Stimulated activated naive CD8-positive, alpha-beta T cell treated with anti-CD3 and anti-CD28 coated beads, Interleukin-15, Interleukin-2, amounts not matched to agents 100 ng/mL and 50 ng/mL, for 24 hours (primary cell): Measurements from ENCODE around the gene ERCC3.
A peak's percentile ranks its signal among the peaks of the same experiment; 100 is the strongest.

ENCODE experiments used
- H3K27ac Mint-ChIP-seq: one replicate; pipeline ENCODE4 v1.8.0; 2021; ENCODE audit warnings: mild to moderate bottlenecking, mixed read lengths
- H3K27me3 Mint-ChIP-seq: one replicate; pipeline ENCODE4 v1.8.0; 2021; ENCODE audit warnings: mixed read lengths
- H3K36me3 Mint-ChIP-seq: one replicate; pipeline ENCODE4 v1.8.0; 2021; ENCODE audit warnings: low read depth, mixed read lengths
- H3K4me1 Mint-ChIP-seq: one replicate; pipeline ENCODE4 v1.8.0; 2021; ENCODE audit warnings: low read depth, mixed read lengths
- H3K4me3 Mint-ChIP-seq: one replicate; pipeline ENCODE4 v1.8.0; 2021; ENCODE audit warnings: mild to moderate bottlenecking, mixed read lengths
- H3K9me3 Mint-ChIP-seq: one replicate; pipeline ENCODE4 v1.8.0; 2021; ENCODE audit warnings: mixed read lengths

Gene ERCC3

GRCh38 chr2:127293748-127294562, at the start of gene ERCC3:
Gene ERCC3, minus strand, starts transcription at chr2:127294144. Its CDS starts 63 bp downstream, at chr2:127294081.
- no peaks in the 10 kb centered on the region for H3K9me3 Mint-ChIP-seq
- H3K4me3 Mint-ChIP-seq, result peak within 1 kb of the TSS; percentile 100
- H3K27ac Mint-ChIP-seq, result peak within 1 kb of the TSS; percentile 100
- no peaks in the 10 kb centered on the region for H3K27me3 Mint-ChIP-seq
- H3K4me1 Mint-ChIP-seq, result peaks cover 22% of the 10 kb centered on the region
- H3K36me3 Mint-ChIP-seq, result peaks cover 37% of the 10 kb centered on the region

GRCh38 chr2:127343277-127343676, 49.3 kb upstream of the ERCC3 start:
- Mint-ChIP-seq H3K4me3 (no peak overlapping the region), H3K27ac (no peak overlapping the region), H3K36me3 (peaks cover 38% of the 10 kb centered on the region), H3K4me1 (peaks cover 43% of the 10 kb centered on the region), H3K9me3 (no peaks in the 10 kb centered on the region), H3K27me3 (no peaks in the 10 kb centered on the region)

GRCh38 chr2:127342101-127342500, 48.2 kb upstream of the ERCC3 start:
- Mint-ChIP-seq H3K4me3 (no peak overlapping the region), H3K36me3 (peaks cover 49% of the 10 kb centered on the region), H3K4me1 (peaks cover 32% of the 10 kb centered on the region), H3K9me3 (no peaks in the 10 kb centered on the region), H3K27ac (no peak overlapping the region), H3K27me3 (no peaks in the 10 kb centered on the region)

GRCh38 chr2:127332335-127332734, 38.4 kb upstream of the ERCC3 start:
- peaks cover 54% of the 10 kb centered on the region for H3K36me3 Mint-ChIP-seq
- no peaks in the 10 kb centered on the region for H3K9me3 Mint-ChIP-seq
- H3K27me3 Mint-ChIP-seq, result no peaks in the 10 kb centered on the region
- no peaks in the 10 kb centered on the region for H3K4me1 Mint-ChIP-seq
- no peak overlapping the region for H3K27ac Mint-ChIP-seq
- no peak overlapping the region for H3K4me3 Mint-ChIP-seq

- Mint-ChIP-seq H3K27ac (no peak overlapping the region), H3K9me3 (no peaks in the 10 kb centered on the region), H3K4me3 (no peak overlapping the region), H3K4me1 (no peaks in the 10 kb centered on the region), H3K27me3 (no peaks in the 10 kb centered on the region), H3K36me3 (peaks cover 60% of the 10 kb centered on the region)
Measured at GRCh38 chr2:127330753-127331152, 36.8 kb upstream of the ERCC3 start.

GRCh38 chr2:127326289-127326945, 32.5 kb upstream of the ERCC3 start:
- no peak overlapping the region for H3K4me3 Mint-ChIP-seq
- H3K27me3 Mint-ChIP-seq, result no peaks in the 10 kb centered on the region
- H3K9me3 Mint-ChIP-seq, result no peaks in the 10 kb centered on the region
- H3K4me1 Mint-ChIP-seq, result no peaks in the 10 kb centered on the region
- no peak overlapping the region for H3K27ac Mint-ChIP-seq
- peaks cover 60% of the 10 kb centered on the region for H3K36me3 Mint-ChIP-seq

GRCh38 chr2:127324635-127325034, 30.7 kb upstream of the ERCC3 start:
- Mint-ChIP-seq H3K27me3 (no peaks in the 10 kb centered on the region), H3K4me3 (no peak overlapping the region), H3K36me3 (peaks cover 72% of the 10 kb centered on the region), H3K9me3 (peaks cover 7% of the 10 kb centered on the region), H3K4me1 (peaks cover 9% of the 10 kb centered on the region), H3K27ac (no peak overlapping the region)

- Mint-ChIP-seq H3K4me1 (peaks cover 9% of the 10 kb centered on the region), H3K9me3 (peaks cover 7% of the 10 kb centered on the region), H3K36me3 (peaks cover 81% of the 10 kb centered on the region), H3K4me3 (no peak overlapping the region), H3K27me3 (no peaks in the 10 kb centered on the region), H3K27ac (no peak overlapping the region)
Measured at GRCh38 chr2:127321303-127321702, 27.4 kb upstream of the ERCC3 start.

GRCh38 chr2:127320586-127321275, 26.8 kb upstream of the ERCC3 start:
- Mint-ChIP-seq H3K27ac (peak overlapping the region; percentile 89), H3K27me3 (no peaks in the 10 kb centered on the region), H3K4me1 (peaks cover 9% of the 10 kb centered on the region), H3K9me3 (peaks cover 7% of the 10 kb centered on the region), H3K4me3 (no peak overlapping the region), H3K36me3 (peaks cover 80% of the 10 kb centered on the region)

- Mint-ChIP-seq H3K27me3 (no peaks in the 10 kb centered on the region), H3K36me3 (peaks cover 81% of the 10 kb centered on the region), H3K4me3 (peak overlapping the region; percentile 52), H3K27ac (peak overlapping the region; percentile 89), H3K9me3 (peaks cover 7% of the 10 kb centered on the region), H3K4me1 (peaks cover 9% of the 10 kb centered on the region)
Measured at GRCh38 chr2:127320067-127320466, 26.1 kb upstream of the ERCC3 start.

- Mint-ChIP-seq H3K36me3 (peaks cover 70% of the 10 kb centered on the region), H3K4me1 (no peaks in the 10 kb centered on the region), H3K9me3 (no peaks in the 10 kb centered on the region), H3K4me3 (no peak overlapping the region), H3K27ac (no peak overlapping the region), H3K27me3 (no peaks in the 10 kb centered on the region)
Measured at GRCh38 chr2:127314193-127314988, 20.4 kb upstream of the ERCC3 start.

- no peaks in the 10 kb centered on the region for H3K9me3 Mint-ChIP-seq
- peaks cover 65% of the 10 kb centered on the region for H3K36me3 Mint-ChIP-seq
- no peak overlapping the region for H3K4me3 Mint-ChIP-seq
Measured at GRCh38 chr2:127313406-127313805, 19.5 kb upstream of the ERCC3 start.

GRCh38 chr2:127310980-127311379, 17.0 kb upstream of the ERCC3 start:
- Mint-ChIP-seq H3K27ac (no peak overlapping the region), H3K9me3 (no peaks in the 10 kb centered on the region), H3K4me1 (no peaks in the 10 kb centered on the region), H3K36me3 (peaks cover 57% of the 10 kb centered on the region), H3K4me3 (no peak overlapping the region), H3K27me3 (no peaks in the 10 kb centered on the region)

More at GRCh38 chr2:127313406-127313805, 19.5 kb upstream of the ERCC3 start:
- H3K27ac Mint-ChIP-seq, result no peak overlapping the region
- no peaks in the 10 kb centered on the region for H3K27me3 Mint-ChIP-seq
- no peaks in the 10 kb centered on the region for H3K4me1 Mint-ChIP-seq

- Mint-ChIP-seq H3K27ac (no peak overlapping the region), H3K36me3 (peaks cover 54% of the 10 kb centered on the region), H3K4me3 (no peak overlapping the region), H3K4me1 (no peaks in the 10 kb centered on the region), H3K27me3 (no peaks in the 10 kb centered on the region), H3K9me3 (no peaks in the 10 kb centered on the region)
Measured at GRCh38 chr2:127309468-127309867, 15.5 kb upstream of the ERCC3 start.
